ENCODE measurements around the gene TNFSF9.
A peak's percentile ranks its signal among the peaks of the same experiment; 100 is the strongest.
"Not testable (repeated sequence)": the region's sequence is repeated elsewhere in the genome, so short reads cannot be mapped to it uniquely, and the experiment has no call there.

Gene TNFSF9

DNA sequence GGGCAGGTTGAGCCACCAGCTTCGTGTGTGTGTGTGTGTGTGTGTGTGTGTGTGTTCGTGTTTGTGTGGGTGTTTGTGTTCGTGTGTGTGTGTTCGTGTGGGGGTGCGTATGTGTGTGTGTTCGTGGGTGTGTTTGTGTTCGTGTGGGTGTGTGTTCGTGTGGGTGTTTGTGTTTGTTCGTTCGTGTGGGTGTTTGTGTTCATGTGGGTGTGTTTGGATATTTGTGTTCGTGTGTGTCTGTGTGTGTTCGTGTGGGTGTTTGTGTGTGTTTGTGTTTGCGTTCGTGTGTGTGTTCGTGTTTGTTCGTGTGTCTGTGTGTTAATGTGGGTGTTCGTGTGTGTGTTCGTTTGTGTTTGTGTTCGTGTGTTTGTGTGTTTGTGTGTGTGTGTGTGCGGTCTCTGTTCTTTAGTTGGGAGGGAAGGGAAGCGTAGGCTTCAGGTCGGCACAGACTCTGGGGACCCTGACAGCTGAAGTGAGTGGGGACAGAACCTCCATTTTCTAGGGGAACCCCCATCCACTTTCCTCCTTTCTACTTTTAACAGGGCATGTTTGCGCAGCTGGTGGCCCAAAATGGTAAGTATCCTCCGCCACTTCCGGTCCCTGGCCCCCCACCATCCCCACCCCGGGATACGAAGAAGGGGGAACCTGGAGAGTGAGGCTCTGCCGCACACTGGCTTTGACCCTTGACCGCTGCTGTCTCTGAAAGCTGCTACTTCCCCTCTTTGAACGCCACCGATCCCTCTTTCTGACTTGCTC is 1.6 kb downstream of the TNFSF9 start:
- no peak for DNase-seq (ENCODE audit: low spot score)

DNA sequence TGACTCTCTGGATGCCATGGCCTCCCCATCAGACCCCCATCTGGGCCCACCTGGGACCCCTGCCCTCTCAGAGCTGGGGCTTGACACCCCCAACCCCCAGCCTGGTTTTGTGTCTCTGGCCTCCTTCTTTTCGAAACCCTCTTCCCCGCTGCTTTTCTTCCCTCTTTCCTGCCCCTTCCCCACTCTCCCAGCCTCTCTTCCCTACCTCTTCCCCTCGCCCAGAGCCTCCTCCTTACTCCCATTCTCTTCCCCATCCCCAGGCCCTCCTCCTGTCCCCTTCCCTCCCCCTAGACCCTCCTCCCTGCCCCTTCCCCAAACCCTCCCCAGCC is 2.1 kb downstream of the TNFSF9 start:
- DNase-seq (ENCODE audit: low spot score): no peak

DNA sequence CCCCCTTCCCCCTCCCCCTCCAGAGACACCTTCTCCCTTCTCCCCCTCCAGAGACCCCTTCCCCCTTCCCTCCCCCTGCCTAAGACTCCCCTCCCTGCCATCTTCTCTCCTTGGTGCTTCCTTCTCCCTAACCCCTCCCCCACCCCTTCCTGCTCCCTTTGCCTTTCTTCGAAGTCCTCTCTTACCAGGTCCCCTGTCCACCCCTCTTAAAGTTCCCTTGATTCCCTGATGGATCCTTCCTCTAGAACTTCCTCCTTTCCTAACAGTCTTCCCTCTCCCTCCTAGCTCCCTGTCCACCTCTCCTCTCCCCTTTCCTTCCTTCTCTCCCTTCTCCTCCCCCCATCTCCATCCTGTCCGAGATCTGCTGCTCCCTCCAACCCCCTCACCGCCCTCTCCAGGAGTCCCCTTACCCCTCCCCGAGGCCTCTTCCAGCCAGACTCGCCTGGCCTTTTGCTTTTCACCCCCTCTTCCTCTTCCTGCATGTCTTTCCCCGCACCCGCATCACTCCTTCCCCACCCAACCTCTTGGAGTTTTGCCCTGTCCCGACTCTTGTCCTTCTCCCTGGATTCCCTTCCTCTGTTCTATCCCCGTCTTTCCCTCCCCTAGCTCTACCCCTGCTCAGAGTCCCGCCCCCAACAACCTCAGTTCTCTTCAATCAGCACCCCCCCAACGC is 3.1 kb downstream of the TNFSF9 start:
- DNase-seq (ENCODE audit: low spot score): no peak

DNA sequence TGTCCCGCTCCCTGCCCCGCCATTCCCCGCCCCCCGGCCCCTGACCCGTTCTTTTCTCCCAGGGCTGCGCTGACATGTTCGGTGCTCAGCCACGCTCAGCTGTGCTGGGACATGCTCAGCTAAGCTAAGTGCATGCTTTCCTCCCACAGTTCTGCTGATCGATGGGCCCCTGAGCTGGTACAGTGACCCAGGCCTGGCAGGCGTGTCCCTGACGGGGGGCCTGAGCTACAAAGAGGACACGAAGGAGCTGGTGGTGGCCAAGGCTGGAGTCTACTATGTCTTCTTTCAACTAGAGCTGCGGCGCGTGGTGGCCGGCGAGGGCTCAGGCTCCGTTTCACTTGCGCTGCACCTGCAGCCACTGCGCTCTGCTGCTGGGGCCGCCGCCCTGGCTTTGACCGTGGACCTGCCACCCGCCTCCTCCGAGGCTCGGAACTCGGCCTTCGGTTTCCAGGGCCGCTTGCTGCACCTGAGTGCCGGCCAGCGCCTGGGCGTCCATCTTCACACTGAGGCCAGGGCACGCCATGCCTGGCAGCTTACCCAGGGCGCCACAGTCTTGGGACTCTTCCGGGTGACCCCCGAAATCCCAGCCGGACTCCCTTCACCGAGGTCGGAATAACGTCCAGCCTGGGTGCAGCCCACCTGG is 3.7 kb downstream of the TNFSF9 start:
- DNase-seq (ENCODE audit: low spot score): no peak

DNA sequence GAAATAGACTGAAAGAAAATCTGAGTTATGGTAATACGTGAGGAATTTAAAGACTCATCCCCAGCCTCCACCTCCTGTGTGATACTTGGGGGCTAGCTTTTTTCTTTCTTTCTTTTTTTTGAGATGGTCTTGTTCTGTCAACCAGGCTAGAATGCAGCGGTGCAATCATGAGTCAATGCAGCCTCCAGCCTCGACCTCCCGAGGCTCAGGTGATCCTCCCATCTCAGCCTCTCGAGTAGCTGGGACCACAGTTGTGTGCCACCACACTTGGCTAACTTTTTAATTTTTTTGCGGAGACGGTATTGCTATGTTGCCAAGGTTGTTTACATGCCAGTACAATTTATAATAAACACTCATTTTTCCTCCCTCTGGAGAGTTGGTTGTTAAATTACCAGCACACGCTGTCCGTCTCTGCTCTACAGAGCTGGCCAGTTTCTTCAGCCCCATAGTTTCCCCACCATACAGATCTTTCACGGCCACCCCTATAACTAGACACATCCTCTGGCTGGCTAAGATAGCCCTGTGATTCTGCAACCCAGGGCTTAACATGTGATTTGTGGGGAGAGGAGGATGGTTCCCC is 4.8 kb downstream of the TNFSF9 start:
- no peak for DNase-seq (ENCODE audit: low spot score)

DNA sequence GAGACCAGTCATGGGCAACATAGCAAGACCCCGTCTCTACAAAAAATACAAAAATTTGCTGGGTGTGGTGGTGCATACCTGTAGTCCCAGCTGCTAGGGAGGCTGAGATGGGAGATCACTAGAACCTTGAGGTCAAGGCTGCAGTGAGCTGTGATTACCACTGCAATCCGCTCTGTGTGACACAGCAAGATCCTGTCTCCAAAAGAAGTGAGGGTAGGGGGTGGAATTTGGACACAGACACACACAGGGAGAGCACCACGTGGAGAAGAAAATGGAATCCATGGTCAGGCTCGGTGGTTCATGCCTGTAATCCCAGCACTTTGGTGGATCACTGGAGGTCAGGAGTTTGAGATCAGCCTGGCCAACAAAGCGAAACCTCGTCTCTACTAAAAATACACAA is 8.7 kb downstream of the TNFSF9 start:
- no peak for DNase-seq (ENCODE audit: low spot score)

DNA sequence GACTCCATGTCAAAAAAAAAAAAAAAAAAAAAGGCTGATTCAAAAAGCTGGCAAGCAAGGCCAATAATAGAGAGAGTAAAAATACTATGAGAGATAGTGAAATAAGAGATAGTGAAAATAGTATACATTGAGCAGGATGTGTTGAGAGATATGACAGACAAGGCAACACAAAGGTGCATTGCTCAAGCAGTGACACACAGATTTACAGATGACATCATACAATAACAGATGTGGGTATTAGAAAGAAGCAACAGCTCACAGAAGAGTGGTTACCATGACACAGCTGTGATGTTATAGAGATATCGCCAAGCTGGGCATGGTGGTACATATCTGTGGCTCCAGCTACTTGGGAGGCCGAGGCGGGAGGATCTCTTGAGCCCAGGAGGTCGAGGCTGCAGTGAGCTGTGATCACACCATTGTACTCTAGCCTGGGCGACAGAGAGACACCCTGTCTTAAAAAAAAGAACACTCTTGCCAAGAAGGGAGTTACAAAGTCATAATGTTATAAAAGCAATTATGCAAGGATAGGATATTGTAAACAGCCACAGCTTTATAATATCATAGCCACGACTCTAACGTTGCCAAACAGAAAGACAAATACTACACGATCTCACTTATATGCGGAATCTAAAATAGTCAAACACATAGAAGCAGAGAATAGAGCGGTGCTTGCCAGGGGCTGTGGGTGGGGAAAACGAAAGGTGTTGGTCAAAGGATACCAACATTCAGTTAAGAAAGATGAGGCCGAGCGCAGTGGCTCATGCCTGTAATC is 10.3 kb downstream of the TNFSF9 start:
- no peak for DNase-seq (ENCODE audit: low spot score)

DNA sequence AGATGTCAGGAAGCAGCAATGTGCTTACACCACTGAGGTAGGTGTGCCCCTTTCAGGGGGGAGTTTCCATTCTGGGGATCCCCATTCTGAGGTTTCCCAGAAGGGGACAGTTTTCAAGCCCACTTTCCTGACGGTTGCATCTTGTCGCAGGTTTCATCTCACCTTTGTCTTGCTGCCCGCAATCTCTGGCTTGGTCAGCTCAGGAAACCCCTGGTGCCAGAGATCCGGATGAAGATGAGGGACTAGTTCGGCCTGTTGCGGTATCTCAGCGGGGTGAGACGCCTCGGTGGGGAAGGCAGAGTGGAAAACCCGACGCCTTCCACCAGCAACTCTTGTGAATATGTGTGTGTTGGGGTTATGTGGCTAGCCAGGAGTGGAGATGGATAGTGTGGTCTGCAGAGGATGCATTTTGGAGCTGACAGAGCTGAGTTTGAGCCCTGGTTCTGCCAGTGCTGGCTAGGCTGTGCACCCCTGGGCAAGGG is 13.1 kb downstream of the TNFSF9 start:
- DNase-seq (ENCODE audit: low spot score): no peak

DNA sequence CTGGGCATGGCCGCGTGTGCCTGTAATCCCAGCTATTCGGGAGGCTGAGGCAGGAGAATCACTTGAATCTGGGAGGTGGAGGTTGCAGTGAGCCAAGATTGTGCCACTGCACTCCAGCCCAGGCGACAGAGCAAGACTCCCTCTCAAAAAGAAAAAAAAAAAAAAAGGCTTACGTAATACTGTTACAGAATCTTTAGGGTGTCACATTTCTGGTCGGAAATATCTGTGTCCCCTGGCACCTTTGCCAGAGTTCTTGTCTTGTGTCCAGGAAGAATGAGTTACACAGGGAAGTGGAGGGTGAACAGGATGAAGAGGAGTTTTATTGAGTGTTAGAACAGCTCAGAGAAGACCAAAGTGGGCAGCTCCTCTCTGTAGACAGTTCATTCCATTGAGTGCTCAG is 19.9 kb downstream of the TNFSF9 start:
- not testable (repeated sequence) for DNase-seq (ENCODE audit: low spot score)

DNA sequence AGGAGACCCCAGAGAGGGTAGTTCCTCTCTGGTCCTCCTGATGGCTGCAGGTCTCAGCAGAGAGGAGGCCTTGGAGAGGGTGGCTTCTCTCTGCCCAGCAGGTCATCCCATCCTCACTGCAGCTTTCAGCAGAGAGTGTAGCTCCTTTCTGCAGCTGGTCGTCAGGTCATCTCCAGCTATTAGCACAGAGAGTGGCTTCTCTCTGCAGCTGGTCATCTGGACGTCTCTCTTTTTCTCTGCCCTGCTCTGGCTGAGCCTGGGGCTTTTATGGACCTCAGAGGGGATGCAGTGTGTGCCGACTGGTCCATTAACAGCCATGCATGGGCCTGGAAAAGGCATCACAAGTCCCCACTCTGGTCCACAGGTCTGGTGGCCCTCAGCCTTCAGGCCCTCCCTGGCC is 20.3 kb downstream of the TNFSF9 start:
- no peak for DNase-seq (ENCODE audit: low spot score)

DNA sequence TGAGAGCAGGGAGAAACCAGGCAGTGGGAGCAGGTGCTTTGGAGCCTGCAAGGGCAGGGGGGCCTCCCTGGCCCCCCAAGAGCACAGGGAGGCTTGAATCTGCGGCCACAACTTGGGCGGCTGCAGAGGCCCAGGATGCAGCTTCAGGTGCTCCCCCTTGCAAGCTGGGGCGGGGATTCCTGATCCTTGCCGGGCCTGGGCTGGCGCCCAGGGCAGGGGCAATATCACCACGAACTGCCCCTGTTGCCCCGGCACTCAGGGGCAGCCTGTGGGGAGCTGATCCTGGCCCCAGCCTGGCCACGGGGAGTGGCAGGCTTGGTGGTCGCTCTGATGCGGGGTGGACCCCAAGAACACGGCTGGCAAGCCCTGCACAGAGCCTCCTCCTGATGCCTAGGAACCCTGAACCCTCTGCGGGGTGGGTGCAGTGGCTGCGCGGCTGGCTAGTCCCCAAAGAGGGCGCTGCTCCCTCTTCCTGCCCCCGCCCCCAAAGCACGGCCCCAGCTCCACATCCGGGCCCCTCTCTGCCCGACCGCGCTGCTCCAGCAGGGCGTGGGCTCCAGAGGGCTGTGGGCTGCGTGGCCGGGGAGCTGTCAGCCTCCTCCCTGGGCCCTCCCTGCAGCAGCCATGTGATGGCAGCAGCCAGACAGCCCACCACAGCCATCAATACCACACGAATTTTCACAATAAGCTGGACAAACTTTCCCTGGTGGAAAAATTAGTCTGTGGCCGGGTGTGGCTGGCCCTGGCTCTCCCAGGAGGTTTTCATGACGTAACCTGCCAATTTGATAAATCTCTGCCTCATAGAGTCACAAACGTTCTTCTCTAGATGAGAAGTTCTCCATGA is 21.0 kb downstream of the TNFSF9 start:
- peak; percentile 37 for DNase-seq (ENCODE audit: low spot score)

DNA sequence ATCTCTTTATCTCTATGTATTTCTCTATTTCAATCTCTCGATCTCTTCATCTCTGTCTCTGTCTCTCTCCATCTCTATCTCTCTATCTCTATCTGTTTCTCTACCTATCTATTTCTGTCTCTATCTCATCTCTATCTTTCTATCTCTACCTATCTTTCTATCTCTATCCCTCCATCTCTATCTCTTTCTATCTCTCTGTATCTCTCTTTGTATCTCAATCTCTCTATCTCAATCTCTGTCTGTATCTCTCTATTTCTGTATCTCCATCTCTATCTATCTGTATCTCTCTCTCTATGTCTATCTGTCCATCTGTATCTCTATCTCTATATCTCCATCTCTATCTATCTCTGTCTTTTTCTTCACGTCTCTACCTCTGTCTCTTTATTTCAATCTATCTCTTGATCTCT is 25.2 kb downstream of the TNFSF9 start:
- DNase-seq (ENCODE audit: low spot score): no peak

DNA sequence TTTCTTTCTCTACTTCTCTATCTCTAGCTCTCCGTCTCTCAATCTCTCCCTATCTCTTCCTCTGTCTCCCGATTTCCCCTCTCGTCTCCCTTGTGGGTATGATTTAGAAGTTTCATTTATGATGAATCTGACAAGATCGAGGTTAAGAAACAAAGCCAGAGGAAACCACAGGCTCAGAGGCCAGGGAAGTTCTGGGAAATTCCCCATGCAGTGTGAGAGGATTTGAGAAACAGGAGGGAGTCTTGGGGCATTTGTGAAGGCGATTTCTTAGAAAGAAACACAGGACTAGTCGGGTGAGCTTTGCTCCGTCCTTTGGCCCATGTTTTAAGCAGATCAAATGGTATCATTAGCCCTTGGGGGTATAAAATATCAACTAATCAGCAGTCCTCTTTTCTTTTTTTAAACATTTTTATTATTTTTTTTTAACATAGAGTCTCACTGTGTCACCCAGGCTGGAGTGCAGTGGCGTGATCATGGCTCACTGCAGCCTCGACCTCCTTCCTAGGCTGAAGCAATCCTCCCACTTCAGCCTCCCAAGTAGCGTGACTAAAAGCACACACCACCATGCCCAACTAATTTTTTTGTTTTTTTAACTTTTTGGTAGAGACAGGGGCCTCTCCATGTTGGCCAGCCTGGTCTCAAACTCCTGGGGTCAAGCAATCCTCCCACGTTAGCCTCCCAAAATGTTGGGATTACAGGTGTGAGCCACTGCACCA is 25.8 kb downstream of the TNFSF9 start:
- no peak for DNase-seq (ENCODE audit: low spot score)

DNA sequence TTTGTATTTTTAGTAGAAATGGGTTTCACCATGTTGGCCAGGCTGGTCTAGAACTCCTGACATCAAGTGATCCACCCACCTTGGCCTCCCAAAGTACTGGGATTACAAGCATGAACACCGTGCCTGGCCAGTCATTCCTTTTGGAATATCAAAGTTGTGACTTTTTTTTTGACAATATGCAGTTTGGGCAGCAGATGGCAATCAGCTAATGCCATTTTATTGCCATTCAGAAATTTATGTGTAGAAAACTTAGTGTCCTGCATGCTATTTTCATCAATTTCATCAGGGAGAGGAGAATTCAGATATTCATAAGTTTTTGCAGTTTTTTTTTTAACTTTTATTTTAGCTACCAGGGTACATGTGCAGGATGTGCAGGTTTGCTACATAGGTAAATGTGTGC is 31.6 kb downstream of the TNFSF9 start:
- DNase-seq (ENCODE audit: low spot score): not testable (repeated sequence)

DNA sequence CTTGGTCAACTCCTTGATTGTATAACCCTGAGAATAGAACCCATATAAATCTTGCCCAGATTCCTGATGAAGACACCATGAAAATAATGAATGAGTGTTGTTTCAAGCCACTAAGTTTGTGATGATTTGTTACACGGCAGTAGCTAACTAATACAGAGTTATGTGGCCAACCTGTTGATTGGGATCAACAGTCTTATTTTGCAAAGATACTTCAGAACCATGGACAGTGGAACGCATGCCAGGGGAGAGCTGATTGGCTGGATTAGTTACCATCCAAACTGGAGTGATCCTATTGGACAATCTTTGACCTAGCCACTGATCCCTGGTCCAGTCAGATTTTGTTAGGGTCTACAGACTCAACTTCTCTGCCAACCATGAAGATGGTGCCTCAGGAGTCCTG is 33.6 kb downstream of the TNFSF9 start:
- DNase-seq (ENCODE audit: low spot score): peak; percentile 40

DNA sequence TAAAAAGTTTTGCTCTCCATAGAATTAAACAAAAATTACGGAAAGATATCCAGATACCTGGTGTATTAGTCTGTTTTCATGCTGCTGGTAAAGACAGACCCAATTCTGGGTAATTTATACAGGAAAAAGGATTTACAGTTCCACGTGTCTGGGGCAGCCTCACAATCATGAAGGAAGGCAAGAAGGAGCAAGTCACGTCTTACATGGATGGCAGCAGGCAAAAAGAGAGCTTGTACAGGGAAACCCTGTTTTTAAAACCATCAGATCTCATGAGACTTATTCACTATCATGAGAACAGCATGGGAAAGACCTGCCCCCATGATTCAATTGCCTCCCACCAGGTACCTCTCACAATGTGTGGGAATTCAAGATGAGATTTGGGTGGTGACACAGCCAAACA is 35.9 kb downstream of the TNFSF9 start:
- not testable (repeated sequence) for DNase-seq (ENCODE audit: low spot score)

DNA sequence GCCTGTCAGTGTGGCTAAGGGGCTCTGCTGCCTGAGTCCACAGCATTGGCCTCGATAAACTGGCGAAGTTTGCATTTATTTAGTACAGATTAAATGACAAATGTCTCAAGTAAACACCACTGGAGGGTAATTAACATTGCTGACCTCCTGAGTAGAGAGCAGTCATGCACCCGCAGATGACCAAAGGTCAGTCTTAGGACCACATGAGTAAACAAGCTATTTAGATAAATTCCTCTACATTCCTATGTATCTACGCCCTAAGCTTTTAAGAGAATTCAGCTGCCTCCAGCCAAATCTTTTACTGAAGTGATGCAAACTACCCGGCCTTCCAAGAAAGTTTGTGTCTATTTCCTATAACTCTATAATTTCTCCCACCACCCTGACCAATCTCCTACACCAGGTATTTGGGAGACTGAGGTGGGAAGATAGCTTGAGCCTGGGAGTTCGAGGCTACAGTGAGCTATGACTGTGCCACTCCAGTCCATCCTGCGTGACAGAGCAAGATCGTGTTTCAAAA is 37.2 kb downstream of the TNFSF9 start:
- DNase-seq (ENCODE audit: low spot score): no peak

DNA sequence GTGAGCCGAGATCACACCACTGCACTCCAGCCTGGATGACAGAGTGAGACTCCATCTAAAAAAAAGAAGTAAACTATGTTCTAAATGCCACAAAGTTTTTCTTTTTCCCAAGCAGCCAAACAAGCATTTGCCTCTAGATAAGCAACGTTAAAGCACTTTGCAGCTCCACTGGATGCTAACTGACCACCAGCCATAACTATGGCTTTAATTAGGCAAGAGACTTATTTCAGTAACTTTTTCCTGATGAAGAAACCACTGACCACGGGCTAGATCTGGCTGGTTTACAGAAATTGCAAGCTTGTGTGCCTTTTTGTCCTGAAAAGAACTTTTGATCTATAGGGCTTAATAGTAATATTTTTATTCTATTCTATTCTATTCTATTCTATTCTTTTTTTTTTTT is 38.0 kb downstream of the TNFSF9 start:
- no peak for DNase-seq (ENCODE audit: low spot score)

DNA sequence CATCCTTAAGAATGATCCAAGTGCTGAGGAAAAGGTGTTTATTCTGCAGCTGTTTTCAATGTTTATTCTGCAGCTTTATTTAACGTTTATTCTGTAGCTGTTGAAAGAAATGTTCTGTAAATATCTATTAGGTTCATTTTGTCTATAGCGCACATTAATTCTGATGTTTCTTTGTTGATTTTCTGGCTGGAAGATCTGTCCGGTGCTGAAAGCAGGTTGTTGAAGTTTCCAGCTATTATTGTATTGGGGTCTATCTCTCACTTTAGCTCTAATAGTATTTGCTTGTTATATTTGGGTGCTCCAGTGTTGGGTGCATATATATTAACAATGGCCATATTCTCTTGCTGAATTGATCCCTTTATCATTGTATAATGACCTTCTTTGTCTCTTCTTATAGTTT is 39.9 kb downstream of the TNFSF9 start:
- no peak for DNase-seq (ENCODE audit: low spot score)

DNA sequence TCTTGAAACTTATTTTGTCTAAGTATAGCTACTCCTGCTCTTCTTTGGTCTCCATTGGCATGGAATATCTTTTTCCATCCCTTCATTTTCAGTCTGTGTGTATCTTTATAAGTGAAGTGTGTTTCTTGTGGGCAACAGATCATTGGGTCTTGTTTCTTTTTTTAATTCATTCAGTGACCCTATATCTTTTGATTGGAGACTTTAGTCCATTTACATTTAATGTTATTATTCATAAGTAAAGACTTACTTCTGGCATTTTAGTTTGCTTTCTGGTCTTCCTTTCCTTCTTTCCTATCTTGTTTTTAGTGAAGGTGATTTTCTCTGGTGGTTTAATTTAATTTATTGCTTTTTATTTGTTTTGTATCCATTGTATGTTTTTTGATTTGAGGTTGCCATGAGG is 40.3 kb downstream of the TNFSF9 start:
- DNase-seq (ENCODE audit: low spot score): no peak

Data from GM03348 (cell line).